Naive thymus-derived CD4-positive, alpha-beta T cell (primary cell): Measurements from ENCODE around the gene EPB41L2. TPM values are rescaled to one million over a fixed set of nuclear protein-coding genes. Genes with fewer than 3 reads are reported as not detected.

ENCODE experiments used
- ATAC-seq: fragments of 150-1000 bp; cut with Tn5 transposase; 2 replicates; pipeline ENCODE4 v1.10.0; 2021; ENCODE audit warnings: mild to moderate bottlenecking, moderate library complexity
- CTCF ChIA-PET: fragments of 350-600 bp; sonication (Branson Sonifier 250); formaldehyde crosslinking; loops from one replicate; lab custom pipeline; 2021; ENCODE audit warnings: antibody characterized with exemption; lab: Charles Lee
- POLR2A ChIA-PET: fragments of 350-600 bp; sonication (Branson Sonifier 250); formaldehyde crosslinking; loops from one replicate; lab custom pipeline; 2021; ENCODE audit warnings: antibody characterized with exemption, inconsistent platforms; lab: Charles Lee
- DNase-seq, 9 donors: peaks; one replicate each; pipeline versions ENCODE4 v3.0.0 to v3.0.0-alpha.2; 2020 to 2022; ENCODE audit warnings: mixed read lengths in 1 of 9
- H3K27ac ChIP-seq: one replicate; pipeline ENCODE4 v1.7.0; 2013; ENCODE audit warnings: mild to moderate bottlenecking, low read depth, low read length, moderate library complexity
- H3K27me3 ChIP-seq, 2 donors: one replicate each; pipeline ENCODE4 v1.7.0; 2013; ENCODE audit warnings: low read length in 2 of 2, mild to moderate bottlenecking in 2 of 2, moderate library complexity in 2 of 2; ENCODE audit not compliant: control insufficient read depth in 2 of 2, insufficient read depth in 2 of 2
- H3K36me3 ChIP-seq, 3 experiments: 1 replicate in 2 of 3; 2 replicates in 1 of 3; pipeline ENCODE4 v1.7.0; 2013; ENCODE audit warnings: low read length in 3 of 3, mild to moderate bottlenecking in 3 of 3, moderate library complexity in 1 of 3; ENCODE audit not compliant: insufficient read depth in 3 of 3, control insufficient read depth in 2 of 3
- H3K4me1 ChIP-seq, 2 donors: one replicate each; pipeline ENCODE4 v1.7.0; 2013; ENCODE audit warnings: low read length in 2 of 2, mild to moderate bottlenecking in 2 of 2, moderate library complexity in 1 of 2; ENCODE audit not compliant: control insufficient read depth in 2 of 2, insufficient read depth in 2 of 2
- H3K4me3 ChIP-seq: 2 replicates; pipeline ENCODE4 v1.7.0; 2013; ENCODE audit warnings: mild to moderate bottlenecking, low read length
- H3K9me3 ChIP-seq, 3 experiments: 1 replicate in 2 of 3; 2 replicates in 1 of 3; pipeline ENCODE4 v1.7.0; 2013; ENCODE audit warnings: low read length in 3 of 3; ENCODE audit not compliant: control insufficient read depth in 2 of 3
- H3K27ac Mint-ChIP-seq, 9 donors: one replicate each; pipeline ENCODE4 v1.8.0; 2020 to 2022; ENCODE audit warnings: mixed read lengths in 9 of 9, mild to moderate bottlenecking in 8 of 9, moderate library complexity in 5 of 9, inconsistent platforms in 2 of 9
- H3K27me3 Mint-ChIP-seq, 5 donors: one replicate each; pipeline ENCODE4 v1.8.0; 2021 to 2022; ENCODE audit warnings: mixed read lengths in 5 of 5, mild to moderate bottlenecking in 1 of 5
- H3K36me3 Mint-ChIP-seq, 5 donors: one replicate each; pipeline ENCODE4 v1.8.0; 2020 to 2022; ENCODE audit warnings: mixed read lengths in 5 of 5, mild to moderate bottlenecking in 3 of 5, inconsistent platforms in 1 of 5
- H3K4me1 Mint-ChIP-seq, 7 donors: one replicate each; pipeline ENCODE4 v1.8.0; 2020 to 2022; ENCODE audit warnings: mixed read lengths in 7 of 7, mild to moderate bottlenecking in 3 of 7, inconsistent platforms in 1 of 7
- H3K4me3 Mint-ChIP-seq, 10 donors: one replicate each; pipeline ENCODE4 v1.8.0; 2020 to 2022; ENCODE audit warnings: mild to moderate bottlenecking in 10 of 10, mixed read lengths in 10 of 10, moderate library complexity in 6 of 10, inconsistent platforms in 2 of 10
- H3K9me3 Mint-ChIP-seq, 11 donors: one replicate each; pipeline ENCODE4 v1.8.0; 2020 to 2022; ENCODE audit warnings: mixed read lengths in 11 of 11, mild to moderate bottlenecking in 4 of 11, inconsistent platforms in 1 of 11, moderate library complexity in 1 of 11
- intact Hi-C, 2 donors: fragments of 100-400 bp; cut with micrococcal nuclease; formaldehyde crosslinking; loops; one replicate each; pipeline ENCODE4 v1.15.1; 2023
- polyA plus RNA-seq, 2 donors: library from polyadenylated mRNA; unstranded; fragments of 300-500 nt; fragmentation: Illumina TruSeq; gene quantifications; one replicate each; pipeline ENCODE4 v1.2.3, GENCODE V29; 2021
- total RNA-seq, 6 experiments: library from RNA in 5 of 6; stranded (reverse) in 5 of 6; gene quantifications; 1 replicate in 5 of 6; 2 replicates in 1 of 6; pipeline ENCODE4 v1.2.3 and lab custom pipeline; 2021 to 2026

Gene EPB41L2
- total and polyA plus RNA-seq, 7 experiments from 2014 or later: 4.6 to 26.9 (median 12.3) TPM

GRCh38 chr6:131051341-131051740 is 11.7 kb downstream of the EPB41L2 start:
- DNase-seq (no peak), ATAC-seq (no peak)
- ChIA-PET CTCF (no interaction called here), POLR2A (no interaction called here)
- Mint-ChIP-seq H3K9me3 (peaks cover 8 to 66% (median 27%) of the 10 kb centered on the region in 11 donors), H3K36me3 (peaks cover 13 to 33% (median 22%) of the 10 kb centered on the region in 5 donors), H3K27ac (no peak overlapping the region), H3K4me1 (peaks cover 0 to 2% (median 0%) of the 10 kb centered on the region in 7 donors), H3K4me3 (no peak overlapping the region), H3K27me3 (no peaks in the 10 kb centered on the region)
- Histone ChIP-seq H3K36me3 (no peaks in the 10 kb centered on the region), H3K4me3 (no peak overlapping the region), H3K27me3 (no peaks in the 10 kb centered on the region), H3K27ac (no peak overlapping the region), H3K9me3 (peaks cover 0 to 28% (median 4%) of the 10 kb centered on the region in 3 experiments), H3K4me1 (no peaks in the 10 kb centered on the region)
- intact Hi-C loops: no loop called here

- CTCF ChIA-PET: no interaction called here
- Mint-ChIP-seq H3K4me1 (peaks cover 0 to 2% (median 0%) of the 10 kb centered on the region in 7 donors), H3K27me3 (peaks cover 0 to 2% (median 0%) of the 10 kb centered on the region in 5 donors), H3K9me3 (peaks cover 8 to 48% (median 20%) of the 10 kb centered on the region in 11 donors), H3K36me3 (peaks cover 12 to 30% (median 21%) of the 10 kb centered on the region in 5 donors), H3K27ac (no peak overlapping the region), H3K4me3 (no peak overlapping the region)
- no peaks in the 10 kb centered on the region for H3K36me3 ChIP-seq
- DNase-seq (no peak), ATAC-seq (no peak)
- no peaks in the 10 kb centered on the region for H3K27me3 ChIP-seq
- H3K4me1 ChIP-seq: no peaks in the 10 kb centered on the region
- H3K27ac ChIP-seq: no peak overlapping the region
- H3K4me3 ChIP-seq: no peak overlapping the region
- POLR2A ChIA-PET: no interaction called here
- H3K9me3 ChIP-seq: peaks cover 0 to 13% (median 4%) of the 10 kb centered on the region in 3 experiments
- intact Hi-C loops: no loop called here
Observed at GRCh38 chr6:131049608-131050007, 13.4 kb downstream of the EPB41L2 start.

GRCh38 chr6:131048933-131049515 is 14.0 kb downstream of the EPB41L2 start:
- peaks cover 2 to 42% (median 14%) of the 10 kb centered on the region in 11 donors for H3K9me3 Mint-ChIP-seq
- H3K9me3 ChIP-seq: peaks cover 0 to 8% (median 0%) of the 10 kb centered on the region in 3 experiments
- H3K27ac ChIP-seq: no peak overlapping the region
- ChIA-PET CTCF (interaction anchor here (0.6 kb wide), 1 partner anchor 976 kb away, joined by 3 read pairs; no protein-coding TSS in a partner anchor), POLR2A (no interaction called here)
- peaks cover 0 to 2% (median 0%) of the 10 kb centered on the region in 7 donors for H3K4me1 Mint-ChIP-seq
- H3K4me3 ChIP-seq: no peak overlapping the region
- H3K36me3 ChIP-seq: no peaks in the 10 kb centered on the region
- no peaks in the 10 kb centered on the region for H3K4me1 ChIP-seq
- peaks cover 0 to 2% (median 0%) of the 10 kb centered on the region in 5 donors for H3K27me3 Mint-ChIP-seq
- H3K4me3 Mint-ChIP-seq: no peak overlapping the region
- no peak overlapping the region for H3K27ac Mint-ChIP-seq
- intact Hi-C loops: no loop called here
- no peak for ATAC-seq
- peaks cover 6 to 24% (median 15%) of the 10 kb centered on the region in 5 donors for H3K36me3 Mint-ChIP-seq
- DNase-seq: no peak
- no peaks in the 10 kb centered on the region for H3K27me3 ChIP-seq

GRCh38 chr6:131048459-131048858 is 14.6 kb downstream of the EPB41L2 start:
- Histone ChIP-seq H3K4me3 (no peak overlapping the region), H3K36me3 (no peaks in the 10 kb centered on the region), H3K4me1 (no peaks in the 10 kb centered on the region), H3K27ac (no peak overlapping the region), H3K27me3 (no peaks in the 10 kb centered on the region), H3K9me3 (peaks cover 0 to 2% (median 0%) of the 10 kb centered on the region in 3 experiments)
- intact Hi-C loops: no loop called here
- Mint-ChIP-seq H3K4me3 (no peak overlapping the region), H3K27me3 (peaks cover 0 to 2% (median 0%) of the 10 kb centered on the region in 5 donors), H3K27ac (no peak overlapping the region), H3K4me1 (peaks cover 0 to 2% (median 0%) of the 10 kb centered on the region in 7 donors), H3K36me3 (peaks cover 4 to 21% (median 12%) of the 10 kb centered on the region in 5 donors), H3K9me3 (peaks cover 0 to 37% (median 10%) of the 10 kb centered on the region in 11 donors)
- POLR2A ChIA-PET: no interaction called here
- CTCF ChIA-PET: interaction anchor here (0.6 kb wide), 1 partner anchor 976 kb away, joined by 3 read pairs; no protein-coding TSS in a partner anchor
- DNase-seq (no peak), ATAC-seq (no peak)

GRCh38 chr6:131045139-131045538 is 17.9 kb downstream of the EPB41L2 start:
- H3K27me3 Mint-ChIP-seq: peaks cover 0 to 2% (median 0%) of the 10 kb centered on the region in 5 donors
- ATAC-seq: no peak
- Histone ChIP-seq H3K27ac (no peak overlapping the region), H3K27me3 (no peaks in the 10 kb centered on the region), H3K9me3 (no peaks in the 10 kb centered on the region), H3K36me3 (no peaks in the 10 kb centered on the region), H3K4me3 (no peak overlapping the region), H3K4me1 (no peaks in the 10 kb centered on the region)
- CTCF ChIA-PET: no interaction called here
- peaks cover 0 to 5% (median 0%) of the 10 kb centered on the region in 11 donors for H3K9me3 Mint-ChIP-seq
- no peak overlapping the region for H3K27ac Mint-ChIP-seq
- no peak overlapping the region for H3K4me3 Mint-ChIP-seq
- intact Hi-C loops: no loop called here
- POLR2A ChIA-PET: no interaction called here
- no peak for DNase-seq
- peaks cover 0 to 8% (median 0%) of the 10 kb centered on the region in 5 donors for H3K36me3 Mint-ChIP-seq
- peaks cover 0 to 3% (median 0%) of the 10 kb centered on the region in 7 donors for H3K4me1 Mint-ChIP-seq

GRCh38 chr6:131043902-131044447 is 19.1 kb downstream of the EPB41L2 start:
- no peaks in the 10 kb centered on the region for H3K36me3 ChIP-seq
- H3K4me3 Mint-ChIP-seq: no peak overlapping the region
- DNase-seq: no peak
- no peak overlapping the region for H3K4me3 ChIP-seq
- no peak overlapping the region for H3K27ac ChIP-seq
- no peaks in the 10 kb centered on the region for H3K27me3 ChIP-seq
- ChIA-PET POLR2A (no interaction called here), CTCF (interaction anchor here (0.5 to 0.7 kb wide), 2 partner anchors 12 to 69 kb away, joined by 4 to 5 read pairs; no protein-coding TSS in a partner anchor)
- peaks cover 0 to 5% (median 0%) of the 10 kb centered on the region in 5 donors for H3K36me3 Mint-ChIP-seq
- H3K27ac Mint-ChIP-seq: no peak overlapping the region
- peaks cover 0 to 3% (median 0%) of the 10 kb centered on the region in 7 donors for H3K4me1 Mint-ChIP-seq
- no peak for ATAC-seq
- H3K27me3 Mint-ChIP-seq: peaks cover 0 to 2% (median 0%) of the 10 kb centered on the region in 5 donors
- peaks cover 0 to 3% (median 0%) of the 10 kb centered on the region in 11 donors for H3K9me3 Mint-ChIP-seq
- intact Hi-C loops: no loop called here
- H3K4me1 ChIP-seq: no peaks in the 10 kb centered on the region
- no peaks in the 10 kb centered on the region for H3K9me3 ChIP-seq
